GM12892 (cell line): ENCODE data around the gene THBS3.

Source experiments
- POLR2A ChIP-seq: IDR thresholded peaks from 2 replicates; pipeline ENCODE4 v1.6.1; 2011; ENCODE audit warnings: low read depth, low read length, control low read depth
- TAF1 ChIP-seq: IDR thresholded peaks from 2 replicates; pipeline ENCODE4 v1.6.1; 2011; ENCODE audit warnings: low read depth, mild to moderate bottlenecking, control low read depth, low read length, borderline replicate concordance

DNA sequence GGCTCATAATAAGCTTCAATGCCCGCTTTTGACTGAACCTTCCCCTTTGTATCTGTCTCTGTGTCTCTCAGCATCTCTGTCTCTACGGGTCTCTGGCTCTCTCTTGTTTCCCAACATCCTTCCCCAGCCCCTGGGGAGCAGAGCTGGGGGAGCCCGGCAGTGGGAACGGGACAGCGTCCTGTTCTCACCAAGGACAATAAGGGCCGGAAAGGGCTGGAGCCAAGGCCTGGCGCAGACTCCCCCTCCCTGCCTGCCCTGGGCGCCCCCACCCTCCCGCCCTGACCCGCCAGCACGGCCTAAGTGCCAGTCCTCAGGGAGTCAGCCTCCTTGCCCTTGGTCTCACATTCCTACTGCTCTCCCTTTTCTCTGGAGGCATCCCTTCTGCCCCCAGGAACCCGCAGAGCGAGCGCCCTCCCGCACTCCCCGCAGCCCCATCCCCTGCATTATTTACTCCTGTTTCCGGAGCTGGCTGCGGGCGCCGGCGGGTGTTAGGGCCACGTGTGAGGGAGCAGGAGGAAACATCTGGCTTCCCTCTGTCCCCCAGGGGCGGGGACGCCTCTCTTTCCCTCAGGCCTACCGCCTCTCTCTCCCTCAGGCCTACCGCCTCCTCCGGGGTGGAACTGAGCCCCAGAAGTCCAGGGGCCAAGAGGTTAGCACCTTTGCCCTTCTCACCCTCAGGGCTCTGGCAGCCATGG is 41.1 kb downstream of the THBS3 start:
- TF ChIP-seq POLR2A (no peak), TAF1 (no peak)
